ENCODE data around the gene TESK2.

DNA sequence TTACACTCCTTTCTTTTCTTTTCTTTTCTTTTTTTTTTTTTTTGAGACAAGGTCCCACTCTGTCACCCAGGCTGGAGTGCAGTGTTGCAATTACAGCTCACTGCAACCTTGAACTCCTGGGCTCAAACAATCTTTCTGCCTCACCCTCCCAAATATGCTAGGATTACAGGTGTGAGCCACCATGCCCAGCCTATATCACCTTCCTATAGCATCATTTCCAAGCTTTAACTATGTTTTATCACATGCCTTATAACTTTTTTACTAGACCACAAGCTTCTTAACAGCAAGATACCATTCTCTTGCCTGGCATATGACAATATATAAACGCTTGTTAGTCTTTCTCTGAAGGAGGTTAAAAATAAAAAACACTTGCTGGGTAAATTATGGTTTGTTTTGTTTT is 95.4 kb downstream of the TESK2 start:
- TF ChIP-seq CTCF (conservative IDR thresholded peaks at IDR 0.05): no peak
- TF ChIP-seq EZH2 (IDR thresholded peaks at IDR 0.05; ENCODE audit: low read depth): no peak

All from PC-9 (cell line).